Liver (tissue), 3 donors: ENCODE results near the gene SERINC1.

Experiments used
- CTCF ChIP-seq: fragments of 150-350 bp; IDR thresholded peaks from 2 replicates; pipeline ENCODE4 v1.5.1; 2017; ENCODE audit warnings: improper control_type of control experiment, low read depth, low read length; ENCODE audit not compliant: missing input control
- RAD21 ChIP-seq, 2 donors: IDR thresholded peaks; 2 replicates each; pipeline ENCODE4 v1.6.1; 2016; ENCODE audit warnings: antibody characterized with exemption in 2 of 2, mild to moderate bottlenecking in 2 of 2
- donor health status: healthy.
- donor health status: healthy.

- TF ChIP-seq CTCF (no peak), RAD21 (IDR thresholded peaks at IDR 0.05) (no peak)
Measured at GRCh38 chr6:122426597-122426996, 45.0 kb downstream of the SERINC1 start.
